Measurements from ENCODE around the gene PHF2. TPM values are rescaled to one million over a fixed set of nuclear protein-coding genes. Genes with fewer than 3 reads are reported as not detected.
A peak's percentile ranks its signal among the peaks of the same experiment; 100 is the strongest.

The PHF2 gene
- polyA plus RNA-seq, 1 of the 3 experiments (the other 2 are of a cell fraction) = 11.2 TPM

GRCh38 chr9:93676310-93677047 is 100.1 kb downstream of the PHF2 start:
- WGBS (ENCODE audit: low lambda C conversion rate) = 95% methylated on average over 13 of the region's 23 CpGs
- no peak overlapping the region for H3K27ac ChIP-seq (ENCODE audit: low read depth in 2 of 2, low read length in 1 of 2)
- H3K9ac ChIP-seq = no peak overlapping the region
- H2AFZ ChIP-seq (ENCODE audit: low read depth) = no peak overlapping the region
- DNase-seq = peak; percentile 10
- peaks cover 3% of the 10 kb centered on the region for H3F3A ChIP-seq (replicated peaks; ENCODE audit: insufficient read depth)
- no peak overlapping the region for H3K4me2 ChIP-seq
- no peaks in the 10 kb centered on the region for H3K79me2 ChIP-seq (ENCODE audit: insufficient read depth)
- peaks cover 0 to 16% of the 10 kb centered on the region in 2 experiments for H3K36me3 ChIP-seq (replicated peaks in 1 of 2; ENCODE audit: control insufficient read depth in 1 of 2, insufficient read depth in 2 of 2, low read length in 1 of 2)
- POLR2A ChIA-PET = no interaction called here
- no peaks in the 10 kb centered on the region for H3K9me2 ChIP-seq
- CTCF ChIA-PET = interaction anchor here (0.6 to 2.1 kb wide), 2 partner anchors 286 to 556 kb away, joined by 3 to 7 read pairs; no protein-coding TSS in a partner anchor
- no peaks in the 10 kb centered on the region for H3K9me3 ChIP-seq
- H3K27me3 ChIP-seq (ENCODE audit: insufficient read depth) = no peaks in the 10 kb centered on the region
- H3K4me3 ChIP-seq (ENCODE audit: low read depth in 2 of 2, low read length in 1 of 2) = no peak overlapping the region
- H4K20me1 ChIP-seq (ENCODE audit: insufficient read depth) = peaks cover 7% of the 10 kb centered on the region; the same call in 1 of the 2 replicates
- TF ChIP-seq TEAD4 (IDR thresholded peaks at IDR 0.05; ENCODE audit: borderline replicate concordance, insufficient read depth) = no peak
- TF ChIP-seq TCF12 (IDR thresholded peaks at IDR 0.05) = no peak
- no peak for TF ChIP-seq NRF1 (IDR thresholded peaks at IDR 0.05; ENCODE audit: low read depth, low read length)
- TF ChIP-seq PBX3 (IDR thresholded peaks at IDR 0.05) = no peak
- TF ChIP-seq NFIC (IDR thresholded peaks at IDR 0.05; ENCODE audit: borderline replicate concordance) = no peak
- no peak for TF ChIP-seq CHD2 (IDR thresholded peaks at IDR 0.05; ENCODE audit: low read length, partially characterized antibody)
- TF ChIP-seq GATA2 (CRISPR knock-in tag; IDR thresholded peaks at IDR 0.05) = no peak
- no peak for TF ChIP-seq GABPA (IDR thresholded peaks at IDR 0.05; ENCODE audit: low read depth)
- TF ChIP-seq USF2 (IDR thresholded peaks at IDR 0.05; ENCODE audit: borderline replicate concordance, low read depth, low read length) = no peak
- no peak for TF ChIP-seq YY1 (IDR thresholded peaks at IDR 0.05; ENCODE audit: low read depth)
- TF ChIP-seq ZBTB33 (IDR thresholded peaks at IDR 0.05; ENCODE audit: borderline replicate concordance, low read depth) = no peak
- no peak for TF ChIP-seq JUND (IDR thresholded peaks at IDR 0.05)
- TF ChIP-seq IRF3 (IDR thresholded peaks at IDR 0.05; ENCODE audit: low read depth, low read length) = no peak
- TF ChIP-seq SIN3A (IDR thresholded peaks at IDR 0.05; ENCODE audit: borderline replicate concordance, low read depth, low read length) = no peak
- peaks cover 0 to 10% of the 10 kb centered on the region in 2 experiments; a peak in 1 of 4 replicates for H3K4me1 ChIP-seq (ENCODE audit: control insufficient read depth in 1 of 2, insufficient read depth in 2 of 2, low read depth in 1 of 2, low read length in 1 of 2)

All from SK-N-SH (cell line).